Omental fat pad (tissue), 4 donors: ENCODE measurements around the gene FAM131B. TPM values are rescaled to one million over a fixed set of nuclear protein-coding genes. Genes with fewer than 3 reads are reported as not detected.

Experiments used
- ATAC-seq: fragments of 150-250 bp; one replicate; pipeline ENCODE4 v1.9.1; 2016; ENCODE audit warnings: mild to moderate bottlenecking, moderate library complexity; ENCODE audit not compliant: low FRiP score
- DNase-seq: peaks from one replicate; pipeline ENCODE4 v3.0.0-alpha.2; 2019; ENCODE audit warnings: low spot score
- CTCF ChIP-seq, 3 donors: fragments of 450-650 bp; IDR thresholded peaks; one replicate each; pipeline ENCODE4 v1.5.1; 2016 to 2017; ENCODE audit warnings: antibody characterized with exemption in 3 of 3, mild to moderate bottlenecking in 3 of 3, moderate library complexity in 2 of 3
- total RNA-seq, 4 donors: library from RNA; depleted of rRNA; stranded (reverse); fragments of >200 nt; gene quantifications; one replicate each; pipeline ENCODE4 v1.1.0, GENCODE V29; 2016

The FAM131B gene
- 1 to 10 TPM in 1 of 4 donors, under 1 TPM in 3; 0.56 to 1.2 (median 0.77) TPM for total RNA-seq

GRCh38 chr7:143362131-143363015, at the start of gene FAM131B:
Gene FAM131B (minus strand): TSS chr7:143362713. CDS start chr7:143362603, 110 bp downstream.
- DNase-seq: no peak

GRCh38 chr7:143411976-143412708, 49.6 kb upstream of the FAM131B start:
- ATAC-seq: no peak
- TF ChIP-seq CTCF (IDR thresholded peaks at IDR 0.05): no peak
- DNase-seq: no peak

More at GRCh38 chr7:143362131-143363015, at the start of gene FAM131B:
- TF ChIP-seq CTCF (IDR thresholded peaks at IDR 0.05): no peak
- ATAC-seq: peak; percentile 56

- no peak for DNase-seq
- no peak for TF ChIP-seq CTCF (IDR thresholded peaks at IDR 0.05)
- ATAC-seq: no peak
These were observed 48.0 kb upstream of the FAM131B start for GRCh38 chr7:143410521-143411004.

GRCh38 chr7:143408686-143409561, 46.4 kb upstream of the FAM131B start, which contains the start of gene EPHA1:
Gene EPHA1 (minus strand): TSS chr7:143408856. CDS start chr7:143408805, 51 bp downstream.
- no peak for DNase-seq
- no peak for TF ChIP-seq CTCF (IDR thresholded peaks at IDR 0.05)
- ATAC-seq: no peak

- TF ChIP-seq CTCF (IDR thresholded peaks at IDR 0.05): no peak
- ATAC-seq: no peak
These were observed 45.8 kb upstream of the FAM131B start for GRCh38 chr7:143408252-143408685.

More at GRCh38 chr7:143408252-143408685, 45.8 kb upstream of the FAM131B start:
- DNase-seq: no peak
